GM19452 (cell line): Measurements from ENCODE around the gene MEIG1.
"Not testable (repeated sequence)": the region's sequence is repeated elsewhere in the genome, so short reads cannot be mapped to it uniquely, and the experiment has no call there.

Source experiments
- ATAC-seq: cut with Tn5 transposase; IDR thresholded peaks from one replicate; pipeline ENCODE4 v1.9.1; 2021; ENCODE audit not compliant: unreplicated experiment

Gene MEIG1, protein sequence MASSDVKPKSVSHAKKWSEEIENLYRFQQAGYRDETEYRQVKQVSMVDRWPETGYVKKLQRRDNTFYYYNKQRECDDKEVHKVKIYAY

DNA sequence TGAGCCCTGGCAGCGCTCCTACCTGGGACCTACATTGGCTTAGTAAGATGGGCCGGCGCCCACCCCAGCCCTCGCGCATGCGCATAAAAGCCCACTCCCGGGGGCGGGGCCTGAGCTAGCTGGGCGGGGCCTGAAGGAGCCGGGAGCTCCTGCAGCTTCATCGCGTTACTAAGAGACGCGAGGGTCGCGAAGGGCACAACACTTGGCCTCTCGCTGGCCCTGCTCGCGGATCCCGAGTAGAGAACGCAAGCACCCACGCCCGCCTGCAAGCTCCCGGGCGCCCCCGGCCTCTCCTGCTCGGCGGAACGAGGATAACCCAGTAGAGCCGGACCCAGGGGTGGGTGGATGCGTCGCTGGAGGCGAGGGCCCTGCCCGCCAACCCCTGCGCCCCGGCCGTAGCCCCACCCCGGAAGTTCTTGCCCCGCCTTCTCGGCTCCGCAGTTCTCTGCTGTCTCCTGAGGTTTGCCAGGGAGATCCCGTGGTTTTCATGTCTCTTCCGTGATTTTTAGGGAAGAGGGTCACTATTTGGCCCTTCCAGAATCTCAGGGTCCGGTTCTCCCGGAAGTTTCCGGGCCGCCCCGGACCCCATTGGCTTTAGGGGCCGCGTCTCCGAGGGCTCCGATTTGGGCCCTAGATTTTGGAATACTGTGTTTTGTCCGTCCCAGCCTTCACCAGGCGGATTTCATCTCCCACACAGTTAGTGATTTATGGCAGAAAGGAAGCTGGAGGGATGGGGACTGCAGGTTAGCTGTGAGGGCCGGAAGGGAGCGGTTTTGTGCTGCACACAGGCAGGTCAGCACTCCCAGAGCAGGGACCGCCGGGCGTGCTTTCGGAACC lies at the start of gene MEIG1:
Gene MEIG1, plus strand, starts transcription at position 168 of the 837 bp plus-strand sequence. CDS start 7,081 bp downstream, outside the sequence.
- ATAC-seq, result peak; percentile 77

DNA sequence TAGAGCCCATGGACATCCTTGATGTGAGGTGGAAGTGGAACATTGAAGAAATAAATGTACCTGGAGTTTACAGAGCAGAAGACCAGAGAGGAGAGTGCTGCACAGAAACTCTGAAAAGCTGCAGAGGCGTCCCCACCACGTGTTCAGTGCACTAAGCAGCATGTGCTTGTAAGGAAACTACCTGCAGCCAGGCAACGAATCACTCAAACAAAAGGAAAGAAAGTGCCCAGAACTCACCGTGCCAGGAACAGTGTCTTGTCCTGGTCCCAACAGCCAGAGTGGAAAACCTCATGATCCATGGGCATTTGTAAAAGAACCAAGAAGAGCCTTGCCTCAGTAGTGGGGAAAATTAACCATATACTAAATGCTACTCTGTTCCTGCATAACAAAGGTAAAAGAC lies 48.2 kb upstream of the MEIG1 start:
- ATAC-seq, result no peak

DNA sequence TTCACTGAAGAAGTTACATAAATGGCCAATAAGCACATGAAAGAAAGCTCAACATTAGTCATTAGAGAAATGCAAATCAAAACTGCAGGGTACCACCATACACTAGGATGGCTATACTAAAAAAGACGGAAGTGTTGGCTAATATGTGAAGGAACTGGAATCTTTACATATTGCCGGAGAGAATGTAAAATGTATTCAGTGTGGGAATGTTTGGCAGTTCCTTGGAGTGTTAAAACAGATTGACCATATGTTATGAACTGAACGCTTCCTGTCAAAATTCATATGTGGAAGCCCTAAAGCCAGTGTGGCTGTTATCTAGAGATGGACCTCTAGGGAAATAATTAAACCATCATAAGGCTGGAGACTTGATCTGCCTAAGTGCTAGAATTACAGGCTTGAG lies 47.4 kb upstream of the MEIG1 start:
- ATAC-seq, result no peak

DNA sequence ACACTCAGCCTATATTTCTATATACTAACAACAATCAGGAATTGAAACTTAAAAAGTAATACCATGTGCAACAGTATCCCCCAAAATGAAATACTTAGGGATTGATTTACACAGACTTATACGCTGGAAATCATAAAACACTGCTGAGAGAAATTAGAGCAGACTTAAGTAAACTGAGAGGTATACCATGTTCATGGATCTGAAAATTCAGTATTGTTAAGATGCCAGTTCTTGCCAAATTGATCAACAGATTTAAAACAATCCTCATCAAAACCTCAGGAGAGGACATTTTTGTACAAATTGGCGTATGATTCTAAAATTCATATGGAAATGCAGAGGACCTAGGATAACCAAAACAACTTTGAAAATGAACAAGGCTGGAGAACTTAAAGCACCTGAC lies 42.6 kb upstream of the MEIG1 start:
- no peak for ATAC-seq

DNA sequence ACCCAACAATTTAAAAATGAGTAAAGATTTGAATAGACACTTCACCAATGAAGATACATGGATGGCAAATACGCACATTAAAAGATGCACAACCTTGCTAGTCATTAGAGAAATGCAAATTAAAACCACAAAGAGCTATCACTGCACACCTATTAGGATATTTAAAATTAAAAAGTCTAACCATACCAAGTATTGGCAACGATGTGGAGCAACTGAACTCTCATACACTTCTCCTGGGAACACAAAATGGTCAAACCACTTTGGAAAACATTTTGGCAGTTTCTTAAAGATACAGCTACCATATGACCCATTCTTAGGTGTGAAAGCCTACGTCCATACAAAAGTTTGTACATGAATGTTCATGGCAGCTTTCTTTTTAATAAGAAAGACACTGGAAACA lies 41.4 kb upstream of the MEIG1 start:
- no peak for ATAC-seq

DNA sequence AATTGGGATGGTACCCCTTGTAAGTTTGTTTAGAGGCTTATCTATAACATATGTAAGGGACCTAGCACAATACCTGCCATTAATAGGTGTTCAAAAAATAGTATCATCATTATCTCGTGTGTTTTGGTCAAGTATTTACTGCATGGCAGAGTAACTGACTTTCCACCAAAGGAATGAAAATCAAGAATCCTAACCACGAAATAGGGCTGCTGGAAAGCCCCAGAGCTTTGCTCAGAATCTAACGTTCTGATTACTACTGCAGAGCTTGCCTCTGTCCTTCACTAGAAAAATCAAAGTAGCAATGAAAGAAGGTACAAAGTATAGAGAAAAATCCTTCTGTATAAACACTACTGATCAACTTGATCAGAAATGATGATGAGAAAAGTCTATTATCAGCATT lies 40.2 kb upstream of the MEIG1 start:
- ATAC-seq, result no peak

DNA sequence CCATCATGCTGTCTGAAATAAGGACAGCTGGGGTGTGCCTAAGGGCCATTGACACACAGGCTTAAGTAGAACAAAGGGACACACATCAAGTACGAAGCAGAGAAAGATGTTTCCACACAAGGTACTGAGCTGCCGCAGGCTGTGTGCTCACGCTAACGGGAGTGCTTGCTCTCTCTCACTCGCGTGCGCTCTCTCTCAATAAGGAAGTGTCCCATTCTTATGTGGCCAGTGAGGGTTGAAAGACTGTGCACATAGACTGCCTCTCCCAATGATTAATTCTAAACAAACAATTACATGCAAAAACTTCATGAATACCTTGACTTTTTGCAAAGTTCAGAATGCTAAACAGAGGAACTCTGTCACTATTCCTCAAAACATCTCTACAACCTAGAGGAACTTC lies 35.2 kb upstream of the MEIG1 start:
- ATAC-seq, result no peak

DNA sequence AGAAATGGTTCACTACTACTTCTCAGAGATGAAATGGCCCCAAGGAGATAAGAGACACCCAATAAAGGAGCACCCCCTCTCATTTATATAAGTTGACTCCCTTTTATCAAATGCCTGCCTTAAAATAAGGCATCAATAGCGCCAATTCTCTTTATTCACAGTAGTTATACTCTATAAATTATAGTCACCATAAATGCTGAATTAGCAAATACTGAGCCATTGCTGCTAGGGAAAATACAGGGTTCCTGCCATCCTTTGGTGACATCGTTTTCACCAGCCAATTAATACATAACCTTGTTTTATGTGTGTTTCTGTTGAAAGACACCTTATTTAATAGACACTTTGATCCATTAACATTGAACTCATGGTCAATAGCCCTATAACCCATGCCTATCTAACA lies 33.9 kb upstream of the MEIG1 start:
- ATAC-seq, result no peak

DNA sequence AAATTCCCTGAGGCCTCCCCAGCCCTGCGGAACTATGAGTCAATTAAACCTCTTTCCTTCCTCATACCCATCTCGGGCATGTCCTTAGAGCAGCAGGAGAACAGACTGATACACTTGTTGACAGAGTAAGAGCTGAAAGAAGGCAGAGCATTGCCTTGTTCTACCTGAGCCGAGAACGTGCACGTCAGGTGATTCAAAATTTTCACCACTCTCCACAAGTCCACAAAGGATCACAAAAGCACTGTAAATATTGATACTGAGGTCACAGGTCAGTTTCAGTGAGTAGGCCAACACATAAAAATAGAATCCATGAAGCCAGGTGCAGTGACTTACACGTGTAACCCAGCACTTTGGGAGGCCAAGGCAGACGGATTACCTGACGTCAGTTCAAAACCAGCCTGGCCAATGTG lies 33.1 kb upstream of the MEIG1 start:
- ATAC-seq, result peak; percentile 6

DNA sequence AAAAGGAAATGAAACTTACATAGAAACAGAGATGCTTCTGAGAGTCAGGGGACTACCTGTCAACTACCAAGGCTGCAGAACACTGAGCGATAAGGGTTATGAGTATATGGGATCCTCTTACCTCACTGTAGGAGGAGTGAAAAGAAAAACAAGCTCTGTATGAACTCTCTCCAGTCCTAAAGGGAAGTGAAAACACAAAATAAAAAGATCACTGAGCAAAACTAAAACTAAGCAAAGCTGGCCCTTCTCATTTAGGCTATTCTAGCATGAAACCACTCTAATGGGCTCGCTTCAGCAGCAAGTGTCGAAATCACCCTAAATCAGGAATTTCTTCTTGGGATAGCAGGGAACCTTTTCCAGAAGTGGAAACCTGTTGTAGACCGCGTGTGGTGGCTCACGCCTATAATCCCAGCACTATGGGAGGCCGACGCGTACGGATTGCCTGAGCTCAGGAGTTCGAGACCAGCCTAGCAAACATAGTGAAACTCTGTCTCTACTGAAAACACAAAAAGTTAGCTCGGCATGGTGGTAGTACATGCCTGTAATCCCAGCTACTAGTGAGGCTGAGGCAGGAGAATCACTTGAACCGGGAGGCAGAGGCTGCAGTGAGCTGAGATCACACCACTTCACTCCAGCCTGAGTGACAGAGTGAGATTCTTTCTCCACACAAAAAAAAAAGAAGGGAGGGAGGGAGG lies 32.3 kb upstream of the MEIG1 start:
- ATAC-seq, result peak; percentile 95

DNA sequence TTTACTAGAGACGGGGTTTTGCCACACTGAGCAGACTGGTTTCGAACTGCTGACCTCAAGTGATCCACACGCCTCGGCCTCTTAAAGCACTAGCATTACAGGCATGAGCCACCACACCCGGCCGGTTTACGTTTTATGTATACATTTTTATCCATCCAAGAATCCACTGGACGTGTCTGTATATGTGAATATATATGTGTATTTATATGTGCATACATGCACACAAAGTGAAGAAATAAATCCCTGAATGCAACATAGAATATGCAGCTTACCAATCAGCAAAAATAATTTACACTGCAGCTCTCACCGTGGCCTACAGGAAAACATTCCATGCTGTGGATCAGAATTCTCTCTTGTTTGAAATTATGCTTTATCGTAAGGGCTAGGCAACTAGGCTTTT lies 28.6 kb upstream of the MEIG1 start:
- ATAC-seq, result no peak

DNA sequence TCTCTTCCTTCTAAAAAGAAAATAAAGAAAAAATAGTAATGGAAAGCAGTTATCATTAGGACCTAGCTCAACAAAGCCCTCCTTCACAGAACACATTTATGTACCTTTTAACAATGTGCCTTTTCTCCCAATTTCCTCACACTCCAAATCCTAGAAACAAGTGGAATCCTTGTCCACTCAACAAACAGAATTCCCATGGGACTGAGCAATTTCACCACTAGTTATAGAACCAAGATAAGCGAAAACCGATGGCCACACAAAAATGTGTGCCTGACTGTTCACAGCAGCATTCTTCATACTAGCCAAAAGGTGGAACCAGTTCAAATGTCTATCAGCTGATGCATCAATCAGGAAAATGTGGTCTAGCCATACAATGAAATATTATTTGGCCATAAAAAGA lies 22.6 kb upstream of the MEIG1 start:
- no peak for ATAC-seq

DNA sequence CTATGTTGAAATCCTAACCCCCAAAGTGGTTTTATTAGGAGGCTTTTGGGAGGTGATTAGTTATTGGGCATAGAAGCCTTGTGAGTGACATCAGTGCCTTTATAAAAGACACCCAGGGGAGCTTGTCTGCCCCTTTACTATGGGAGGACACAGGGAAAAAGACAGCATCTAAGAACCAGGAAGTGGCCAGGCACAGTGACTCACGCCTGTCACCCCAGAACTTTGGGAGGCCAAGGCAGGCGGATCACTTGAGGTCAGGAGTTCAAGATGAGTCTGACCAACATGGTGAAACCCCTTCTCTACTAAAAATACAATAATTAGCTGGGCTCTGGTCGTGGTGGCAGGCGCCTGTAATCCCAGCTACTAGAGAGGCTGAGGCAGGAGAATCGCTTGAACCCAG lies 20.2 kb upstream of the MEIG1 start:
- not testable (repeated sequence) for ATAC-seq

DNA sequence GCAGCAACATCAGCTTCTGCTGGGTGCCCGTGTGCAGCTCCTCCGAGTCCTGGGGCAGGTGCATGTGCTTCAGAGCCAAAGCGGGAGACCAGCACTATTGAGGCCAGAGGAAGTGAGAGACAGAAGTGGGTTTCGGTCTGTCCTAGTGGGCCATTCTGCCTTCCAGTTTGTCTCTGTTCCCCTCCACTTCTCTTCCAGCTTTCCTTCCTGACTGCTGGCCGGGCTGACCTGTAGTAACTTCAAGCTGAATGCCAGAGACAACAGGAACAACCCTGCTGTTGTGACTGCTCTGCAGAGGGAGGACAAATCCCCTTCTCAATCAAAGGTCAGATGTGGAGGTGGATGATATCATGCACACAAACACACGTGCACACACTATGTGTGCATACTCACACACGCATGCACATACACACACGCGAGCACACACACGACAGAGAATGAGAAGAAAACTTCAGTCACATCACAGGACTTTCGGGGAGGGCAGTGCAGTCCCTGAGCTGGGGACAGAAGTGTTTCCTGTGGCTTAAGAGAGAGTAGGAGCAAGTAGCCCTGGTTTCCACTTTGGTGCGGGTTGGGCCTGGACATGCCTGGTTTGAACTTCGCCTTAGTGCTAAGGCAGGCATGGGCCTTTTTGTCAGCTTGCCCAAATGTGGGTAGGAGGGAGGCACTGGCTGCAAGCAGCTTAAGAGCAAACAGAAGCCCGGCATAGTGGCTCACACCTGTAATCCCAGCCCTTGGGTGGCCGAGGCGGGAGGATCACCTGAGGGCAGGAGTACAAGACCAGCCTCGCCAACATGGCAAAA lies 16.8 kb upstream of the MEIG1 start:
- peak; percentile 89 for ATAC-seq

DNA sequence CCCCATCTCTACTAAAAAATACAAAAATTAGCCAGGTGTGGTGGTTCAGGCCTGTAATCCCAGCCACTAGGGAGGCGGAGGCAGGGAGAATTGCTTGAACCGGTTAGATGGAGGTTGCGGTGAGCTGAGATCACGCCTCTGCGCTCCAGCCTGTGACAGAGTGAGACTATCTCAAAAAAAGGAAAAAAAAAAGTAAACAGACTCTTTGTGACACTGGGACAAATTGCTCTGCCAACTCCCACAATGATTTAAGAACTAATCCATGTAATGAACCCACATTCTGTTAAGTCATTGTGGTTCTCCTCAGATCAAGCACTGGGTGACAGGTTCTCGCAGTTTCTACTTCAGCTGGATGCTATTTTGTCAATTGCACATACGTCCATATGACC lies 16.2 kb upstream of the MEIG1 start:
- not testable (repeated sequence) for ATAC-seq

DNA sequence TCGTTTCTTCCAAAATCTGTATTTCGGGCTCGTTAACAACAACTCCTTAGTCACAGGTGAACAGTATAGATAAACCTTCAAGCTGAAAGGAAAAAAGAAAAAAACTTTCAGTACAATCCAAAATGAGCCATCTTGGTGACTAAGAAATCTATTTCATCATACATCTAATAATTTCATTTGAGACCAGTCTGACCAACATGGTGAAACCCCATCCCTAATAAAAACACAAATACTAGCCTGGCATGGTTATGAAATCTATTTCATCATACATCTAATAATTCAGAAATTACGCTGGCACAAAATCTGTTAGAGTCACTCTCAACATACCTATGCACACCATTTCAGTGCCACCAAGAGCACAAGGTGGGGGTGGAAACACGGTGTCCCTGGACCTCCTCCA lies 14.1 kb upstream of the MEIG1 start:
- no peak for ATAC-seq

DNA sequence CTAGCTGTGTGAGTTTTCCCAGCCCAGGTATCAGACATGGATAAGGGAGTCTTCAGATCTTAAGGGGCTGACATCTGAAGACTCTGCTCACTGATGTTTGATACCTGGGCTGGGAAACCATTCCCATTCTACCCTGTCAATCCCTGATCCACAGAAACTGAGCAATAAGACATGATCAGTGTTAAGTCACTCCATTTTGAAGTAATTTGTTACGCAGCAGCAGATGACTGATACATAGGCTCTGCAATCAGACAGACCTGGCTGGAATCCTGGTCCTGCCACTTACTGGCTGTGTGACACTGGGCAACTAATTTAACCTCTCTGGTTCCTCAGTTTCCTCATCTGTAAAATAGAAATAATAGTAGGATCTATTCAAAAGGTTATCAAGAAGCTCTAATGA lies 11.9 kb upstream of the MEIG1 start:
- no peak for ATAC-seq

DNA sequence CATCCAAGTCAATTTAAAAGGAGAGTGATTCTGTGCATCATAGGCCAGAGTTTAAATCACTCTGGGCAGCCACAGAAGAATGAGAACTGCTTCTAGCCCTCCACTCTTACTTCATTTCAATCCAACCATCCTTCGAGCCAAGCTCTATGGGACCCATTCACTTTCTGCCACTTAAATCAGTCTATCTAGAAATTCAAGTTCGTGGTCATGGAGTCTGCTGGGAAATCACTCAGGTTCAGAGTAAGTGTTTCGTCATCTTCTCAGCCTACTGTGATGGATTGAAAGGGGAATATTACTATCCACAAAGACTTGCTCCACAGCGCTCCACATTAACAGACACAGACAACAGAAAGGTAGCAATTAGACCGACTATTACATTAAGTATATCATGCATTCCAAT lies 9.9 kb upstream of the MEIG1 start:
- no peak for ATAC-seq

DNA sequence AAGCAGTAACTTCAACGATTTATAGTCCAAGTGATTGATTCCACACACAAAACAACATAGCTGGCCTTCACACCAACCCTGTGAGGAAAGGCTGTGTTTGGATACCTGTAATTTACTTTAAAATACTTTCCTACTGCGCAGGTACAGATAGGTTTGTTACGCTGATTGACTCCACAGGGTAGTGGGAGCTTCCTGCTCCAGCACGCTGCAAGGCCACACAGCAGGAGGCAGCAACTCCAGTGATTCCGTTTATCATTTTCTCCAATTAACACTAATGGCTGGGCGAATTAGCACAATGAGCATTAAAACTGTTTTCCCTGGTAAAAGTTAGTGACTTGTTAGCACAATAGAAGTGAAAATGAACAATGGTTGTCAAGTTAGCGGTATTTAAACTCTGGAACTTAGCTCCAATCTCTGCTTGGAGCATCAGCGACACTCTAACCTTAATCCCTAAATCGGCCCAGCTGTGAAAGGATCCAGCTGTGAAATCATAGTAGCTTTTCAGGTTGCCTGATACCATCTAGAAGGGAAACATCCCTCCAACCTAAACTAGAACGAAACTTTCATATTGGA lies 6.3 kb upstream of the MEIG1 start:
- no peak for ATAC-seq

DNA sequence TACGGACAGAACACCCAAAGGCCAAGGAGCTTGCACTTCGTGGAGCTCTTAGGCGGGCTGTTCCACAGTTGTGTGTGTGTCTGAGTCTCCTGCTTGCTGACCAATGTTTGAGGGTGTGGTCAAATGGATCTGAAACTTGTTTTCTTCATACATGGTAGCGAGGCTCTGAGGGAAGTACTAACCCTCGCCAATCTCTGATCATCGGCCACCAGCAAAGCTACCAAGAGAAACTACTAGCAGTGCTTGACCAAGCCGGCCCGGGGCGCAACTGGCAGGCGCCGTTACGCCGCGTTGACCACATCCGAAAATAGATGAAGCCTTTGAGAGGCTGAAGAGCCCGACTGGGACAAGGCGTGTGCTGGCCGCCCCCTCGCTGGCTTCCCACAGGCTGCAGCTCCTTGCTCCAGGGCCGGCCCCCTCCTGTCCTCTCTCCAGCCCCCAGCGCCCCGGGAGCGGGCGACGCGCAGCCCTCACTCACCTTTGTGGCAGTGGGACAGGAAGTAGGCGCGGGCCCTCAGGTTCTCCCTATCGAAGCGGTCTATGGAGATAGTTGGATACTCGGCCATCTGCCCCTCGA lies 5.7 kb upstream of the MEIG1 start:
- ATAC-seq, result peak; percentile 46
